ENCODE data around the gene OSBPL9.

DNA sequence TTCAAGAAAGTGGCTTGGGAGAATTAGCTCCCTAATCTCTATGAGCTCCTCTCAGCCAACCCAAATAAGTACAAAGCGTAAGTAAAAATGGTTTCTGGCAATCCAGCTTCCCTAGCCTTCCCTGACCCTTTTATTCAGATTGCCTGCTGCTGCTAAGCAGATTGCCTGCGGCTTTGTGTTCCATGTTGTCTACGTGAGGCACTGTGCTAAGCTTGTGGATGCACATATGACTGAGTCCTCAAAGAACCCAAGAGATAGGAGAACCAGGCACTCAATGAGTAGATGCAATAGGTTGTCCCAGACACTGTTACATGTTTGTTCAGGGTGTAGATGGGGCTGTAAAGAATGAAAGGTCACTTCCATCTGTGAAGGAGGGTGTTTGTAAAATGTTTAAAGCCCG lies 6.3 kb upstream of the OSBPL9 start:
- TF ChIP-seq CTCF (IDR thresholded peaks at IDR 0.05) (no peak), POLR2A (IDR thresholded peaks at IDR 0.05) (no peak)
